DOHH2 (cell line): Measurements from ENCODE around the gene EVA1C.

Experiments
- H3F3A ChIP-seq: fragments of 200-600 bp; sonication (generic), shearing (Covaris generic); 2 replicates; pipeline ENCODE4 v1.6.0; 2016; ENCODE audit warnings: antibody characterized with exemption, mild to moderate bottlenecking; ENCODE audit not compliant: control insufficient read depth, insufficient read depth
- H3K27ac ChIP-seq: fragments of 200-600 bp; sonication (generic); 2 replicates; pipeline ENCODE4 v1.5.1; 2014; ENCODE audit warnings: low read depth, mild to moderate bottlenecking, low read length, moderate library complexity
- H3K27me3 ChIP-seq: fragments of 200-600 bp; sonication (generic); 2 replicates; pipeline ENCODE4 v1.6.1; 2014; ENCODE audit warnings: mild to moderate bottlenecking, low read length, mixed read lengths; ENCODE audit not compliant: control insufficient read depth
- H3K36me3 ChIP-seq: fragments of 200-600 bp; sonication (generic); 2 replicates; pipeline ENCODE4 v1.6.1; 2014; ENCODE audit warnings: mild to moderate bottlenecking, low read length, moderate library complexity, mixed read lengths; ENCODE audit not compliant: control insufficient read depth
- H3K4me1 ChIP-seq: fragments of 200-600 bp; sonication (generic); 2 replicates; pipeline ENCODE4 v1.6.1; 2014; ENCODE audit warnings: mild to moderate bottlenecking, low read length, mixed read lengths; ENCODE audit not compliant: control insufficient read depth
- H3K4me2 ChIP-seq: fragments of 200-600 bp; sonication (generic); 2 replicates; pipeline ENCODE4 v1.6.0; 2014; ENCODE audit warnings: mild to moderate bottlenecking, low read length, moderate library complexity
- H3K4me3 ChIP-seq: fragments of 200-600 bp; sonication (generic); 2 replicates; pipeline ENCODE4 v1.5.1; 2014; ENCODE audit warnings: mild to moderate bottlenecking, low read length, mixed read lengths
- H3K79me2 ChIP-seq: fragments of 200-600 bp; sonication (generic); 2 replicates; pipeline ENCODE4 v1.6.1; 2014; ENCODE audit warnings: mild to moderate bottlenecking, low read length, mixed read lengths; ENCODE audit not compliant: control insufficient read depth
- H3K9me2 ChIP-seq: fragments of 200-600 bp; sonication (generic); replicated peaks from 2 replicates; pipeline ENCODE4 v1.6.1; 2014; ENCODE audit warnings: mild to moderate bottlenecking, low read length, mixed read lengths; ENCODE audit not compliant: control insufficient read depth
- H3K9me3 ChIP-seq: fragments of 200-600 bp; sonication (generic); 2 replicates; pipeline ENCODE4 v1.6.1; 2014; ENCODE audit warnings: antibody characterized with exemption, low read length, mixed read lengths; ENCODE audit not compliant: control insufficient read depth, insufficient read depth
- H4K20me1 ChIP-seq: fragments of 200-600 bp; sonication (generic); 2 replicates; pipeline ENCODE4 v1.6.0; 2014; ENCODE audit warnings: low read depth, mild to moderate bottlenecking, antibody characterized with exemption, low read length, moderate library complexity; ENCODE audit not compliant: control insufficient read depth, insufficient read depth
- EZH2phosphoT487 ChIP-seq: fragments of 200-600 bp; sonication (generic); IDR thresholded peaks from 2 replicates; pipeline ENCODE4 v1.6.1; 2017; ENCODE audit warnings: borderline replicate concordance, mild to moderate bottlenecking, antibody characterized with exemption, low read length, moderate library complexity, mixed read lengths
- TF ChIP-seq, protein P1 (sequence below): fragments of 200-600 bp; sonication (generic); IDR thresholded peaks from one replicate; pipeline ENCODE4 v1.5.1; 2014; ENCODE audit warnings: antibody characterized with exemption, mild to moderate bottlenecking, low read depth, low read length; ENCODE audit not compliant: poor library complexity, severe bottlenecking

The EVA1C gene, protein sequence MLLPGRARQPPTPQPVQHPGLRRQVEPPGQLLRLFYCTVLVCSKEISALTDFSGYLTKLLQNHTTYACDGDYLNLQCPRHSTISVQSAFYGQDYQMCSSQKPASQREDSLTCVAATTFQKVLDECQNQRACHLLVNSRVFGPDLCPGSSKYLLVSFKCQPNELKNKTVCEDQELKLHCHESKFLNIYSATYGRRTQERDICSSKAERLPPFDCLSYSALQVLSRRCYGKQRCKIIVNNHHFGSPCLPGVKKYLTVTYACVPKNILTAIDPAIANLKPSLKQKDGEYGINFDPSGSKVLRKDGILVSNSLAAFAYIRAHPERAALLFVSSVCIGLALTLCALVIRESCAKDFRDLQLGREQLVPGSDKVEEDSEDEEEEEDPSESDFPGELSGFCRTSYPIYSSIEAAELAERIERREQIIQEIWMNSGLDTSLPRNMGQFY

DNA sequence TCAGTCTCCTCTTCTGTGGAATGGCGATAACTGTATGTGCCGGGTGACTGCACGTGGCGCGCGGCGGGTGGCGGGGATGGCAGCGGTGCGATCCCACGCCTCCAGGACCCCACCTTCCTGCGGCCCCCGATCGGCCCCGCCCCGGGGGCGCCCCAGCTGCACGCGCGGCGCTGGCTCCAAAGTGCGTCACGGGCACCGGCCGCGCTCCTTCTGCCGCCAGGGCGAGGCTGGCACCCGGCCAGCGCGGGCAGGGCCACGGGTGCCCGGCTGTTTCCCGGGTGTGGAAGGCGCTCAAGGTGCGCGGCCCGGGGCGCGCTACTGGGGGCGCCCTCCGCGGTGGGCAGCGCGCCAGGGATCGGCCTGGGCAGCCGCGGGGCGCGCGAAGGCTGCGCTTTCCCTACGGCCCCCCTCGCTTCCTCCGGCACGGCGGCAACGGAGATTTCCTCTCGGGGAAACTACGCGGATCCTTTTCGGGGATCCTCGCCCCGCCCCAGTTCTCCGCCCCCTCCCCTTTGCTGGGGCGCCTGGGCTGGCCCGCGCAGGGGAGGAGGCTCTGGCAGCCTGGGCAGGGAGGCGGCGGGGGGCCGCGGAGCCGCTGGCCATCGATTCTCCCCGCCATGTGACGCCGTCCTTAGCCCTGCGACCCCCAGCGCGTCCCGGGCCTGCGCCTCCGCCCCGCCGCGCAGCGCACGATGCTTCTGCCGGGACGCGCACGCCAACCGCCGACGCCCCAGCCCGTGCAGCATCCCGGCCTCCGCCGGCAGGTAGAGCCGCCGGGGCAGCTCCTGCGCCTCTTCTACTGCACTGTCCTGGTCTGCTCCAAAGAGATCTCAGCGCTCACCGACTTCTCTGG is at the start of gene EVA1C:
Gene EVA1C, plus strand, starts transcription at position 545 of the 853 bp plus-strand sequence. Its CDS starts 148 bp downstream, at position 693.
- Histone ChIP-seq H3K36me3 (no peaks in the 10 kb centered on the region), H3K9me2 (no peaks in the 10 kb centered on the region), H3K27ac (no peak within 1 kb of the TSS), H3K4me3 (no peak within 1 kb of the TSS), H3K9me3 (no peaks in the 10 kb centered on the region), H3K79me2 (no peaks in the 10 kb centered on the region), H4K20me1 (no peaks in the 10 kb centered on the region), H3K4me1 (no peaks in the 10 kb centered on the region), H3K27me3 (peaks cover 32% of the 10 kb centered on the region), H3F3A (no peaks in the 10 kb centered on the region), H3K4me2 (no peak within 1 kb of the TSS)
- TF ChIP-seq, protein P1, sequence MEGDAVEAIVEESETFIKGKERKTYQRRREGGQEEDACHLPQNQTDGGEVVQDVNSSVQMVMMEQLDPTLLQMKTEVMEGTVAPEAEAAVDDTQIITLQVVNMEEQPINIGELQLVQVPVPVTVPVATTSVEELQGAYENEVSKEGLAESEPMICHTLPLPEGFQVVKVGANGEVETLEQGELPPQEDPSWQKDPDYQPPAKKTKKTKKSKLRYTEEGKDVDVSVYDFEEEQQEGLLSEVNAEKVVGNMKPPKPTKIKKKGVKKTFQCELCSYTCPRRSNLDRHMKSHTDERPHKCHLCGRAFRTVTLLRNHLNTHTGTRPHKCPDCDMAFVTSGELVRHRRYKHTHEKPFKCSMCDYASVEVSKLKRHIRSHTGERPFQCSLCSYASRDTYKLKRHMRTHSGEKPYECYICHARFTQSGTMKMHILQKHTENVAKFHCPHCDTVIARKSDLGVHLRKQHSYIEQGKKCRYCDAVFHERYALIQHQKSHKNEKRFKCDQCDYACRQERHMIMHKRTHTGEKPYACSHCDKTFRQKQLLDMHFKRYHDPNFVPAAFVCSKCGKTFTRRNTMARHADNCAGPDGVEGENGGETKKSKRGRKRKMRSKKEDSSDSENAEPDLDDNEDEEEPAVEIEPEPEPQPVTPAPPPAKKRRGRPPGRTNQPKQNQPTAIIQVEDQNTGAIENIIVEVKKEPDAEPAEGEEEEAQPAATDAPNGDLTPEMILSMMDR, result no peak
- TF ChIP-seq EZH2phosphoT487, result no peak

DNA sequence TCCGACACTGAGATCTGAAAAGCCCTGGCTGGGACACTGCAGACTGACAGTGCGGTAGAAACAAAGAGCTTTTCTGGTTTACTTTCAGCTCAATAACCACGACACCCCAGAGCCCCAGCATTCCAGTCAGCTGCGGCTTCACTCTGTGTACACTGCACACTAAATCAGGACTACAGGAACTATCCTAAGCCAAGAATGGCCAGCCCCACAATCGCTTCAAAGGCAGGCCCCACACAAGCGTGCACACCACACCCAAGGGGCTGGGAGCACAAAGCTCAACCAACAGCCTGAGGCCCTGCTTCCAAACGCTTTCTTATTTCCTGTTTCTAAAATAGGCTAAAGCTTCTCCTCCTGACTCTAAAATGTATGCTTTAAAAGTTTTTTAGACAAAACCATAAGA is 48.1 kb upstream of the EVA1C start:
- H3K4me2 ChIP-seq, result no peak overlapping the region
- H3K27ac ChIP-seq, result no peak overlapping the region
- no peak overlapping the region for H3K4me3 ChIP-seq

DNA sequence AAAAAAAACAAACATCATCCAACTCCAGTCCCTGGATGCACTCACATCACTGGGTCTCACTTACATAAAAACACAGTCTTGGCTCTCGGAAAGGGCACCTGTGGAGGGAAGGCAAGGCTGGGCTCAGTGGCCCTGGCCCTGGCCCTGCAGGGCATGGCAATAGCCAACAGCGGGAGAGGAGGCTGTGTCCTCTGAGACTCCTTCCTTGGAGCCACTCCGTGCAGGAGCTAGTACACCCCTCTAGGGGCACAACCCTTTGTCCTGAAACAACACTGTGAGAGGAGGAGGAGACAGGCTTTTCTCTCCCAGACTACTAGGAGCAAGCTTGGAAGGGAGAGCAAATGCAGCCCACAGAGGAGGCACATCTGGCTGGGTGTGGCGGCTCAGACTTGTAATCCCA is 47.7 kb upstream of the EVA1C start:
- no peaks in the 10 kb centered on the region for H3K27me3 ChIP-seq
- H3K27ac ChIP-seq, result no peak overlapping the region
- TF ChIP-seq EZH2phosphoT487, result no peak
- TF ChIP-seq, protein P1, result no peak
- no peaks in the 10 kb centered on the region for H3K9me3 ChIP-seq
- H4K20me1 ChIP-seq, result no peaks in the 10 kb centered on the region
- H3K79me2 ChIP-seq, result no peaks in the 10 kb centered on the region; the same call in 1 of the 2 replicates
- no peak overlapping the region for H3K4me2 ChIP-seq
- H3K36me3 ChIP-seq, result peaks cover 86% of the 10 kb centered on the region
- H3F3A ChIP-seq, result no peaks in the 10 kb centered on the region
- no peaks in the 10 kb centered on the region for H3K9me2 ChIP-seq
- H3K4me3 ChIP-seq, result no peak overlapping the region
- no peaks in the 10 kb centered on the region for H3K4me1 ChIP-seq

More for the DNA sequence above, 48.1 kb upstream of the EVA1C start:
- H3K27me3 ChIP-seq, result no peaks in the 10 kb centered on the region
- no peaks in the 10 kb centered on the region for H3K4me1 ChIP-seq
- no peaks in the 10 kb centered on the region; the same call in 1 of the 2 replicates for H3K79me2 ChIP-seq
- no peak for TF ChIP-seq EZH2phosphoT487
- TF ChIP-seq, protein P1, result no peak
- H3K36me3 ChIP-seq, result peaks cover 90% of the 10 kb centered on the region
- no peaks in the 10 kb centered on the region for H4K20me1 ChIP-seq
- H3F3A ChIP-seq, result no peaks in the 10 kb centered on the region
- H3K9me3 ChIP-seq, result no peaks in the 10 kb centered on the region
- H3K9me2 ChIP-seq, result no peaks in the 10 kb centered on the region
